Measurements from ENCODE around the gene MAD1L1. TPM values are rescaled to one million over a fixed set of nuclear protein-coding genes. Genes with fewer than 3 reads are reported as not detected.

MAD1L1 gene
- total RNA-seq, 4 donors from 2014 or later, result 8.0 to 52.7 (median 26.7) TPM

DNA sequence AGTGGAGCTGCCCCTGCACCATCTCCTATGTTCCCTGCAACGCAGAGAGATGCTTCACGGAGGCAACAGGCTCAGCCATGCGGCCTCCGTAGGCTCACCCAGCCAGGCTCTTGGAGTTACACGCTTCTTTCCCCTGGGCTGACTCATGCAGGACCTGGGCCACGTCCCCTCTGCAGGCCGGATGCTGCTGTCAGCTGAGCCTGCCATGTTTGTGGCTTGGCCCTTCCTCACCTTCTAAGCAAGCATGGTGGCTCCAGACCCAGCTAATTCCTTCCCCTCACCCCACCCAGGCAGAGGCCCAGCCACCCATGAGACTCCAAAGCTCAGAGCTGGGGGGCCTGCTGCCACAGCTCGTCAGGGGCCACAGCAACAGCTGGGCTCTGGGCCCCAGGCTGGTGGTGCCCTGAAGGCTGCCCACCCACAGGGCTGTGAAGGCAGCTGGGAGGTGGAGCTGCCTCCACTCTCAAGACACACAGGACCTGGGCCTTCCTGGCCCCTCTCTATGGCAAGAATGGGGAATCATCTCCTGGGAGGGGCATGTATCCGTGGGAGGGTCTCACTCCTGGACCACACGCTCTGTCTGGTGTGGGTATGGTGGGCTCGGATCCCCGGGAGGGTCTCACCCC lies 343.1 kb downstream of the MAD1L1 start:
- no peak overlapping the region for H3K27ac ChIP-seq
- no peaks in the 10 kb centered on the region for H3K27me3 ChIP-seq
- in situ Hi-C loops (cut with MboI; ENCODE audit: low pct_ligation_motif_present in 1 of 4, low pct_unique_long_range_greater_than_20kb in 1 of 4, low sequenced_read_pairs in 3 of 4) (no loop called here), intact Hi-C loops (cut with DNase I; ENCODE audit: low total_unique reads) (no loop called here)
- H3K9me3 ChIP-seq, result no peaks in the 10 kb centered on the region
- no peak for DNase-seq
- H3K36me3 ChIP-seq, result no peaks in the 10 kb centered on the region
- no peaks in the 10 kb centered on the region for H3K4me1 ChIP-seq
- no peak overlapping the region for H3K4me3 ChIP-seq
- 85% methylated on average over 11 of the region's 12 CpGs; no CpG with 5 or more reads in 1 of the 2 donors for WGBS, 2 donors (ENCODE audit: low coverage in 1 of 2)
- no peak for TF ChIP-seq EP300 (IDR thresholded peaks at IDR 0.05; ENCODE audit: low read depth)
- TF ChIP-seq POLR2AphosphoS5 (IDR thresholded peaks at IDR 0.05), result no peak
- no peak for TF ChIP-seq POLR2A (IDR thresholded peaks at IDR 0.05)
- TF ChIP-seq, protein P1, sequence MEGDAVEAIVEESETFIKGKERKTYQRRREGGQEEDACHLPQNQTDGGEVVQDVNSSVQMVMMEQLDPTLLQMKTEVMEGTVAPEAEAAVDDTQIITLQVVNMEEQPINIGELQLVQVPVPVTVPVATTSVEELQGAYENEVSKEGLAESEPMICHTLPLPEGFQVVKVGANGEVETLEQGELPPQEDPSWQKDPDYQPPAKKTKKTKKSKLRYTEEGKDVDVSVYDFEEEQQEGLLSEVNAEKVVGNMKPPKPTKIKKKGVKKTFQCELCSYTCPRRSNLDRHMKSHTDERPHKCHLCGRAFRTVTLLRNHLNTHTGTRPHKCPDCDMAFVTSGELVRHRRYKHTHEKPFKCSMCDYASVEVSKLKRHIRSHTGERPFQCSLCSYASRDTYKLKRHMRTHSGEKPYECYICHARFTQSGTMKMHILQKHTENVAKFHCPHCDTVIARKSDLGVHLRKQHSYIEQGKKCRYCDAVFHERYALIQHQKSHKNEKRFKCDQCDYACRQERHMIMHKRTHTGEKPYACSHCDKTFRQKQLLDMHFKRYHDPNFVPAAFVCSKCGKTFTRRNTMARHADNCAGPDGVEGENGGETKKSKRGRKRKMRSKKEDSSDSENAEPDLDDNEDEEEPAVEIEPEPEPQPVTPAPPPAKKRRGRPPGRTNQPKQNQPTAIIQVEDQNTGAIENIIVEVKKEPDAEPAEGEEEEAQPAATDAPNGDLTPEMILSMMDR (IDR thresholded peaks at IDR 0.05), result no peak

DNA sequence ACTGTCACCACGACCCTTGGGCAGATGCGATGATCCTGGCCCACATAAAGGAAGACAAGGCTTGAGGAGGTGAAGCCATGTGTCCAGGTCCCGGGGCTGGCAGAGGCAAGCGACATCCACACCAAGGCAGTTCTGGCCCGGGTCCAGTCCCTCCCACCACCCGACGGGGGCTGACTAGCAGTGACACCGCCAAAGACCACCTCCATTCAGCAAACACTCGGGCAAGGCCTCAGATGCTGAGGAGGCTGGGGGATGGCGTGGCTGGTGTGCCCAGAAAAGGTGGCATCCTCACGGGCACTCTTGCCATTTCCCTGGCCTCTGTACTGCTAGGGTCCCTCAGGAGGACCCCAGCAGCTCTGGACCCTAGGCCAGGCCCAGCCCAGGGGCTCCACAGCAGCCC lies 343.7 kb downstream of the MAD1L1 start:
- H3K4me3 ChIP-seq, result no peak overlapping the region
- 91% methylated on average over 11 of the region's 11 CpGs; no CpG with 5 or more reads in 1 of the 2 donors for WGBS, 2 donors (ENCODE audit: low coverage in 1 of 2)
- intact Hi-C loops (cut with DNase I; ENCODE audit: low total_unique reads) (no loop called here), in situ Hi-C loops (cut with MboI; ENCODE audit: low pct_ligation_motif_present in 1 of 4, low pct_unique_long_range_greater_than_20kb in 1 of 4, low sequenced_read_pairs in 3 of 4) (no loop called here)
- H3K36me3 ChIP-seq, result no peaks in the 10 kb centered on the region
- H3K9me3 ChIP-seq, result no peaks in the 10 kb centered on the region
- no peaks in the 10 kb centered on the region for H3K4me1 ChIP-seq
- no peak overlapping the region for H3K27ac ChIP-seq
- no peaks in the 10 kb centered on the region for H3K27me3 ChIP-seq
- TF ChIP-seq POLR2A (IDR thresholded peaks at IDR 0.05) (no peak), POLR2AphosphoS5 (IDR thresholded peaks at IDR 0.05) (no peak), EP300 (IDR thresholded peaks at IDR 0.05; ENCODE audit: low read depth) (no peak)
- TF ChIP-seq, protein P1 (IDR thresholded peaks at IDR 0.05), result no peak
- DNase-seq, result no peak

DNA sequence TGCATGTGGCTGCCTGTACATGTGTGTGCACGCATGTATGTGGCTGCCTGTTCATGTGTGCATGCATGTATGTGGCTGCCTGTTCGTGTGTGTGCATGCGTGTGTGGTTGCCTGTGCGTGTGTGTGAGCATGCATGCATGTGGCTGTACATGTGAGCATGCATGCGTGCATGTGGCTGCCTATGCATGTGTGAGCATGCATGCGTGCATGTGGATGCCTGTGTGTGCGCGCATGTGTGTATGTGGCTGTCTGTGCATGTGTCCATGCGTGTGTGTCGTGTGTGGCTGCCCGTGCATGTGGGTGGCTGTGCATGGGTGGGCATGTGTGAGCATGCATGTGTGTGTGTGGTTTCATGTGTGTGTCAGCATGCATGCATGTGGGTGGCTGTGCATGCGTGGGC lies 344.3 kb downstream of the MAD1L1 start:
- no peak overlapping the region for H3K4me3 ChIP-seq
- no peaks in the 10 kb centered on the region for H3K36me3 ChIP-seq
- H3K27ac ChIP-seq, result no peak overlapping the region
- in situ Hi-C loops (cut with MboI; ENCODE audit: low pct_ligation_motif_present in 1 of 4, low pct_unique_long_range_greater_than_20kb in 1 of 4, low sequenced_read_pairs in 3 of 4) (no loop called here), intact Hi-C loops (cut with DNase I; ENCODE audit: low total_unique reads) (no loop called here)
- 93% methylated on average over 12 of the region's 12 CpGs; no CpG with 5 or more reads in 1 of the 2 donors for WGBS, 2 donors (ENCODE audit: low coverage in 1 of 2)
- no peak for DNase-seq
- no peaks in the 10 kb centered on the region for H3K4me1 ChIP-seq
- TF ChIP-seq POLR2AphosphoS5 (IDR thresholded peaks at IDR 0.05) (no peak), EP300 (IDR thresholded peaks at IDR 0.05; ENCODE audit: low read depth) (no peak), POLR2A (IDR thresholded peaks at IDR 0.05) (no peak)
- TF ChIP-seq, protein P1 (IDR thresholded peaks at IDR 0.05), result no peak
- no peaks in the 10 kb centered on the region for H3K27me3 ChIP-seq
- no peaks in the 10 kb centered on the region for H3K9me3 ChIP-seq

DNA sequence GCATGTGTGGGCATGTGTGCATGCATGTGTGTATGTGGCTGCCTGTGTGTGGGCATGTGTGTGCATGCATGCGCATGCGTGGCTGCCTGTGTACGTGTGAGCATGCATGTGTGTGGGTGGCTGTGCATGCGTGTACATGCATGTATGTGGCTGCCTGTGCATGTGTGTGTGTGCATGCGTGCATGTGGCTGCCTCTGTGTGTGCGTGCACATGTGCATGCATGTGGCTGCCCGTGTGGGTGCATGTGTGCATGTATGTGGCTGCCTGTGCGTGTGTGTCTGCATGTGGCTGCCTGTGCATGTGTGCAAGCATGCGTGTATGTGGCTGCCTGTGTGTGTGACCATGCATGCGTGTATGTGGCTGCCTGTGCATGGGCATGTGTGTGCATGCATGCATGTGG lies 345.5 kb downstream of the MAD1L1 start:
- intact Hi-C loops (cut with DNase I; ENCODE audit: low total_unique reads), result no loop called here
- WGBS, 2 donors (ENCODE audit: low coverage in 1 of 2), result 95% methylated on average over 10 of the region's 10 CpGs; no CpG with 5 or more reads in 1 of the 2 donors
- Histone ChIP-seq H3K36me3 (no peaks in the 10 kb centered on the region), H3K4me1 (no peaks in the 10 kb centered on the region), H3K27ac (no peak overlapping the region), H3K9me3 (no peaks in the 10 kb centered on the region), H3K4me3 (no peak overlapping the region), H3K27me3 (no peaks in the 10 kb centered on the region)
- no peak for TF ChIP-seq EP300 (IDR thresholded peaks at IDR 0.05; ENCODE audit: low read depth)
- in situ Hi-C loops (cut with MboI; ENCODE audit: low pct_ligation_motif_present in 1 of 4, low pct_unique_long_range_greater_than_20kb in 1 of 4, low sequenced_read_pairs in 3 of 4), result no loop called here
- DNase-seq, result no peak
